Measurements from ENCODE around the gene KLHL18.
"Not testable (repeated sequence)": the region's sequence is repeated elsewhere in the genome, so short reads cannot be mapped to it uniquely, and the experiment has no call there.

Gene KLHL18

DNA sequence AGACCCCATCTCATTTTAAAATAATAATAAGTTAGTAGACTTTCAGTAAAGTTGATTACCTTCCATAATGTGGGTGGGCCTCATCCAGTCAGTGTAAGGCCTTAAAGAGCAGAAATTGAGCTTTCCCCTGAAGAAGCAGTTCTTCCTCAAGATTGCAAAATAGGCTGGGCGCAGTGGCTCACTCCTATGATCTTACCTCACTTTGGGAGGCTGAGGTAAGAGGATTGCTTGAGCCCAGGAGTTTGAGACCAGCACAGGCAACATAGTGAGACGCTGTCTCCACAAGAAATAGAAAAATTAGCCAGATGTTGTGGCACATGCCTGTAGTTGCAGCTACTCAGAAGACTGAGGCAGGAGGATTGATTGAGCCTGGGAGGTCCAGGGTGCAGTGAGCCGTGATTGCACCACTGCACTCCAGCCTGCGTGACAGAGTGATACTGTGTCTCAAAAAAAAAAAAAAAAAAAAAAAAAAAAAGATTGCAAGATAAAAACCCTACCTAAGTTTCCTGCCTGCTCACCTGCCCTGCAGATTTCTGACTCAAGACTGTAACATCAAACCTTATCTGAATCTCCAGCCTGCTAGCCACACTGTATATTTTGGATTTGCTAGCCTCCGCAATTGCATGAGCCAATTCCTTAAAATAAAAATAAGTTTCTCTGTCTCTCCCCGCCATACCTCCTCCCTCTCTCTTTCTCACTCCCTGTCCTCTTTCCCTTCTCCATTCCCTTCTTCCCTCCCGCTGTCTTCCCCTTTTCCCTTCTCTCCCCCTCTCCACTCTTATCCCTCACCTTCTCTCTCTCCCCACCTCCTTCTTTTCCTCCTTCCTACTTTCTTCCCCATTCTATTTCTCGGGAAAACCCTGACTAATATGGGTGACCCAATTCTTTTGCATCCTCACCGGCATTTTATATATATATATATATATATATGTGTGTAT is 16.9 kb downstream of the KLHL18 start:
- no peaks in the 10 kb centered on the region for H3K36me3 ChIP-seq (ENCODE audit: control insufficient read depth, insufficient read depth, low read length)
- no peaks in the 10 kb centered on the region for H3K9me3 ChIP-seq (ENCODE audit: control insufficient read depth, low read length)
- no peak overlapping the region for H3K4me3 ChIP-seq (ENCODE audit: low read length)
- H3K27me3 ChIP-seq (ENCODE audit: control insufficient read depth, insufficient read depth, low read length), result no peaks in the 10 kb centered on the region
- no peaks in the 10 kb centered on the region for H3K4me1 ChIP-seq (ENCODE audit: control insufficient read depth, insufficient read depth, low read length)
- no peak overlapping the region for H3K9ac ChIP-seq (ENCODE audit: low read length)

DNA sequence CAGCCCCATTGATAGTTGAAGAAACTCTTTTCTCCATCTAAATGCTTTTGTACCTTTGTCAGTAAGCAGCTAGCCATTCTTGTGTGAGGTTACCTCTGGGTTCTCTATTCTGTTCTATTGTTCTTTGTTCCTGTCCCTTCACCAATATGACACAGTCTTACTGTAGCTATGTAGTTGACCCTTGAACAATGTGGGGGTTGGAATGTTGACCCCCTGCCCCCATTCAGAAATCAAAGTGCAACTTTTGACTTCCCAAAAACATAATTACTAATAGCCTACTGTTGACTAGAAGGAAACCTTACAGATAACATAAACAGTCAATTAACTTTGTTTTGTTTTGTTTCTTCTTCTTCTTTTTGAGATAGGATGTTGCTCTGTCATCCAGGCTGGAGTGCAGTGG is 18.7 kb downstream of the KLHL18 start:
- Histone ChIP-seq H3K27me3 (ENCODE audit: control insufficient read depth, insufficient read depth, low read length) (no peaks in the 10 kb centered on the region), H3K4me1 (ENCODE audit: control insufficient read depth, insufficient read depth, low read length) (no peaks in the 10 kb centered on the region), H3K4me3 (ENCODE audit: low read length) (no peak overlapping the region), H3K36me3 (ENCODE audit: control insufficient read depth, insufficient read depth, low read length) (no peaks in the 10 kb centered on the region), H3K9ac (ENCODE audit: low read length) (no peak overlapping the region), H3K9me3 (ENCODE audit: control insufficient read depth, low read length) (no peaks in the 10 kb centered on the region)

DNA sequence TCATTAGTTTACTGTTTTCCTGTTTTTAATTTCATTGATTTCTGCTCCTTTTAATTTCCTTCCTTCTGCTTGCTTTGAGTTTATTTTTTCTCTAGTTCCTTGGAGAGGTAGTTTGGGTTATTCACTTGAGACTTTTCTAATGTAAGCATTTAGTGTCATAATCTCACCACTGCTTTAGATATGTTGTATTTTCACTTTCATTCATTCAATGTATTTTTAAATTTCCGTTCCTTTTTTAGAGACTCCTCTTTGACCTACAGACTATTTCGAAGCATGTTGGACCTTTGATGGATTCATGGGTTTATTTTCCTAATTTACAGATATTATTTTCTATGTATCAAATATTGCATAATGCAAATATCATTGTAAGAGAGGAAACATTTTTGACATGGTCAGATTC is 23.3 kb downstream of the KLHL18 start:
- Histone ChIP-seq H3K9me3 (ENCODE audit: control insufficient read depth, low read length) (no peaks in the 10 kb centered on the region), H3K27me3 (ENCODE audit: control insufficient read depth, insufficient read depth, low read length) (no peaks in the 10 kb centered on the region), H3K36me3 (ENCODE audit: control insufficient read depth, insufficient read depth, low read length) (no peaks in the 10 kb centered on the region), H3K9ac (ENCODE audit: low read length) (no peak overlapping the region), H3K4me1 (ENCODE audit: control insufficient read depth, insufficient read depth, low read length) (no peaks in the 10 kb centered on the region), H3K4me3 (ENCODE audit: low read length) (no peak overlapping the region)

DNA sequence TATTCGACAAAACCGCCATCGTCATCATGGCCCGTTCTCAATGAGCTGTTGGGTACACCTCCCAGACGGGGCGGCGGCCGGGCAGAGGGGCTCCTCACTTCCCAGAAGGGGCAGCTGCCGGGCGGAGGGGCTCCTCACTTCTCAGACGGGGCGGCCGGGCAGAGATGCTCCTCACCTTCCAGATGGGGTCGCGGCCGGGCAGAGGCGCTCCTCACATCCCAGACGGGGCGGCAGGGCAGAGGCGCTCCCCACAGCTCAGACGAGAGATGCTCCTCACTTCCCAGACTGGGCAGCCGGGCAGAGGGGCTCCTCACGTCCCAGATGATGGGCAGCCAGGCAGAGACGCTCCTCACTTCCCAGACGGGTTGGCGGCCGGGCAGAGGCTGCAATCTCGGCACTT is 26.5 kb downstream of the KLHL18 start:
- H3K4me3 ChIP-seq (ENCODE audit: low read length); H3K27me3 ChIP-seq (ENCODE audit: control insufficient read depth, insufficient read depth, low read length): not testable (repeated sequence)

DNA sequence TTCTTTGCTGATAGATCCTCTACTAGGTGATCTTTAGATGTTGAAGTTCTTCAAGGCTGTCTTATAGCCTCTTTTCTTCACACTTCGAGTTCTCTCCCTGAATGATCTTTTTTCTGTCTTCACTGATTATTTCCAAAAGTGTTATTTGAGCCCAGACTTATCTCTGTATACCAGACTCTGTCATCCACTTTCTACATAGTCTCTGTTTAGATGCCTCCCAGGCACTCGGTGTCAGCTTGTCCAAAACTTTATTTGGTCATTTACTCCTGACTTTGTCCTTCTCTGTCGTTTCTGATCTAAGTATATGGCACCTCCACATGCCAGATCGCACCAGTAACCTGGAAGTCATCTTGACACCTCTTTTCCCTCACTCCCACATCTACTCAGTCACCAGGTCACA is 27.6 kb downstream of the KLHL18 start:
- Histone ChIP-seq H3K9me3 (ENCODE audit: control insufficient read depth, low read length) (no peaks in the 10 kb centered on the region), H3K36me3 (ENCODE audit: control insufficient read depth, insufficient read depth, low read length) (no peaks in the 10 kb centered on the region), H3K4me1 (ENCODE audit: control insufficient read depth, insufficient read depth, low read length) (no peaks in the 10 kb centered on the region), H3K9ac (ENCODE audit: low read length) (no peak overlapping the region), H3K4me3 (ENCODE audit: low read length) (no peak overlapping the region), H3K27me3 (ENCODE audit: control insufficient read depth, insufficient read depth, low read length) (no peaks in the 10 kb centered on the region)

More for the DNA sequence above, 26.5 kb downstream of the KLHL18 start:
- H3K4me1 ChIP-seq (ENCODE audit: control insufficient read depth, insufficient read depth, low read length); H3K36me3 ChIP-seq (ENCODE audit: control insufficient read depth, insufficient read depth, low read length); H3K9me3 ChIP-seq (ENCODE audit: control insufficient read depth, low read length); H3K9ac ChIP-seq (ENCODE audit: low read length): not testable (repeated sequence)

DNA sequence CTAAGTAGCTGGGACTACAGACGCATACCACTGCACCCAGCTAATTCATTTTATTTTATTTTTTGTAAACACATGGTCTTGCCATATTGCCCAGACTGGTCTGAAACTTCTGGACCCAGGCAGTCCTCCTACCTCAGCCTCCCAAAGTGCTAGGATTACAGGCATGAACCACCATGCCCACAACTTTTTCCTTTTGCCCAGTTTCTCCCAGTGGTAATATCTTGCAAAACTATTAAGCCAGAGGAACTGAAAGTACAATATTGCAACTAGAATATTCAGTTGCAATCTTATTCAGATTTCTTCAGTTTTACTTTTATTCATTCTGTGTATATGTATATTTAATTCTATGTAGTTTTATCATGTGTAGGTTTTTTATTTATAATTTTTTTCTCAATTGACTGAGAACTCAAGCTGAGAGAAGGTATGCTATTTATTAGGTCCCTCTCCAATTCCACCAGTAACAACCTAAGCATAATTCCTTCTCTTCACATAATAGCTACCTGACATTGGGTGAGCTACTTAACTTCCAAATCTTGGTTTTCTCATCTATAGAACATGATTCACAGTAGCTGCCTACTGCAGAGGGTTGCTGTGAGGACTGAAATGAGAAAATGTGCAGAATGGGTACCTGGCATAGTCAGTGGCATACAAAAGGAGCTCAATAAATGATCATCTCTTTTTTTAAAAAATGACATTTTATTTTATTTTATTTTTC is 30.8 kb downstream of the KLHL18 start:
- H3K9ac ChIP-seq (ENCODE audit: low read length), result no peak overlapping the region
- H3K27me3 ChIP-seq (ENCODE audit: control insufficient read depth, insufficient read depth, low read length), result no peaks in the 10 kb centered on the region
- no peaks in the 10 kb centered on the region for H3K9me3 ChIP-seq (ENCODE audit: control insufficient read depth, low read length)
- no peaks in the 10 kb centered on the region for H3K4me1 ChIP-seq (ENCODE audit: control insufficient read depth, insufficient read depth, low read length)
- no peak overlapping the region for H3K4me3 ChIP-seq (ENCODE audit: low read length)
- no peaks in the 10 kb centered on the region for H3K36me3 ChIP-seq (ENCODE audit: control insufficient read depth, insufficient read depth, low read length)

DNA sequence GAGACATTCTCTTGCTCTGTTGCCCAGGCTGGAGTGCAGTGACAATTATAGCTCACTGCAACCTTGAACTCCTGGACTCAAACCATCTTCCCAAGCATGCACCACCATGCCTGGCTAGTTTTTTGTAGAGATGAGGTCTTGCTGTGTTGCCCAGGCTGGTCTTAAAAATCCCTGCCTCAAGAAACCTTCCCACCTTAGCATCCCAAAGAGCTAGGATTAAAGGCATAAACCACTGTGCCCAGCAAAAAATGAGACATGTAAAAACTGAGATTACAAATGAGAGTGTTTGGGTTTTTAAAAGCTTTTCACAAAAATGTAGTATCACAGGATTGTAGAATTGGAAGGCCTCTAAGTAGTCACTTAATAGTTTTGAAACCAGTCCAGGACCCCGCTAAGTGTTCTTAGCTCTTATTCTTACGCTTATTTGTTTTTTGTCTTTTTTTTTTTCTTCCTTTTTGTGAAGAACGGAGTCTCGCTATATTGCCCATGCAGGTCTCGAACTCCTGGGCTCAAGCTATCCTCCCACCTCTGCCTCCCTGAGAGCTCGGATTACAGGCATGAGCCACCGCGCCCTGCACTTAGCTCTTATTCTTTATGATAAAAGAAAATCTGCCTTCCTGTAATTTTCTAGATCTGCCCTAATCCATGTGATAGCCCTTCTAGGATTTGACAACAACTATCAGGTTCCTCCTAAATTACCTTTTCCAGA is 31.5 kb downstream of the KLHL18 start:
- no peak overlapping the region for H3K9ac ChIP-seq (ENCODE audit: low read length)
- H3K4me1 ChIP-seq (ENCODE audit: control insufficient read depth, insufficient read depth, low read length), result no peaks in the 10 kb centered on the region
- no peak overlapping the region for H3K4me3 ChIP-seq (ENCODE audit: low read length)
- H3K9me3 ChIP-seq (ENCODE audit: control insufficient read depth, low read length), result no peaks in the 10 kb centered on the region
- no peaks in the 10 kb centered on the region for H3K27me3 ChIP-seq (ENCODE audit: control insufficient read depth, insufficient read depth, low read length)
- H3K36me3 ChIP-seq (ENCODE audit: control insufficient read depth, insufficient read depth, low read length), result no peaks in the 10 kb centered on the region

DNA sequence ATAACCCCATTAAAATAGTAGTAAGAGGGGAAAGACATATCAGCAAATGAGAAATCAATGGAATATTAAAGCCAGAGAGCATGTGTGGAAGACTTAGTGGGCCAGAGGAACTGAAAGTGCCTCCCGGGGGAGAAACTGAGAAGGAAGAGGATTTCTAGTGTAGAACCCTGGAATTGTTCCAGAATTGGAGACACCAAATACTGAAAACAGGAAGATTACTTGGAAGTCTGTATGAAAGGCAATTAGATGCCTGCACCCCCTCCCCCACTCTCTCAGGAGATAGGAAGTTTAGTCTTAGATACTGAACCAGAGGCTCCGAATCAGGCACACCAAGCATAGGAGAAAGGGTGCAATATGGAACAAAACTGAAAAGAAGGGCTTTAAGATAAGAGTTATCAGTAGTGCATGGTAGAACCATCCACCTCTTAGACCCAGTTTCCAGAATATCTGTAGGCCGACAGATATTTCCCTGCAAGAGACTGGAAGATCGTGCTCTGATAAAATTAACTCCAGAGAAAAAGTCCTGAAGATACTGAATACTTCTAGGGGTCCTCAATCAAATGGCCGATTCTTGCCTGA is 32.4 kb downstream of the KLHL18 start:
- Histone ChIP-seq H3K9me3 (ENCODE audit: control insufficient read depth, low read length) (no peaks in the 10 kb centered on the region), H3K4me1 (ENCODE audit: control insufficient read depth, insufficient read depth, low read length) (no peaks in the 10 kb centered on the region), H3K4me3 (ENCODE audit: low read length) (no peak overlapping the region), H3K9ac (ENCODE audit: low read length) (no peak overlapping the region), H3K36me3 (ENCODE audit: control insufficient read depth, insufficient read depth, low read length) (no peaks in the 10 kb centered on the region), H3K27me3 (ENCODE audit: control insufficient read depth, insufficient read depth, low read length) (no peaks in the 10 kb centered on the region)

DNA sequence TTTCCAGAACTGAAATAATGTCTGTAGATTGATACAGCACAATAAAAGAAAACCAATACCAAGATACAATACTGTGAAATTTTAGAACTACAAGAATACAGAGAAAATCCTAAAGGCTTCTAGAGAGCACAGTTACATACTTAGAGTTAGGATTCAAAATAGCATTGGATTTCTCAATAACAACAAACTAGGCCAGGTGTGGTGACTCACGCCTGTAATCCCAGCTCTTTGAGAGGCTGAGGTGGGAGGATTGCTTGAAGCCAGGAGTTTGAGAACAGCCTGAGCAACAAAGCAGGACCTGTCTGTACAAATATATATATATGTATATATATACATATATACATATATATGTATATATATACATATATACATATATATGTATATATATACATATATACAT is 33.4 kb downstream of the KLHL18 start:
- H3K9ac ChIP-seq (ENCODE audit: low read length); H3K36me3 ChIP-seq (ENCODE audit: control insufficient read depth, insufficient read depth, low read length); H3K4me3 ChIP-seq (ENCODE audit: low read length); H3K27me3 ChIP-seq (ENCODE audit: control insufficient read depth, insufficient read depth, low read length); H3K9me3 ChIP-seq (ENCODE audit: control insufficient read depth, low read length); H3K4me1 ChIP-seq (ENCODE audit: control insufficient read depth, insufficient read depth, low read length): not testable (repeated sequence)

DNA sequence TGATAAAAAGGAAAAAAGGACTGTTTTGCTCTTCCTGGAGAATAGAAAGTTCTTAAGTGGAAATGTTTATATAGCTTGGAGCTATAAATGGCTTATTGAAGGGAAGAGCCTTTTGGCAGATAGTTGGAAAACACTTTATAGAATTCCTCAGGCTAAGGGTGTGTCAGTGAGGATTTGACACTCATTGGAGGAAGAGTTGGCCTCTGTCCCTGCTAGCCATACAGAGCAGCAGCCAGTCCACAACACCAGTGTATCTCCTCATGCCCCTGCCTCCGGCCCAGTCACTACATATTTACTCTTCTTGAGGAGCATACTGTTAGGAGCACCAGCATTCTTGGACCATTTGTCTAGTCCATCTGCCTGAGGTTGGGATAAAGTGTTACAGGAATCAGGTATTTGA is 36.2 kb downstream of the KLHL18 start:
- Histone ChIP-seq H3K36me3 (ENCODE audit: control insufficient read depth, insufficient read depth, low read length) (no peaks in the 10 kb centered on the region), H3K27me3 (ENCODE audit: control insufficient read depth, insufficient read depth, low read length) (no peaks in the 10 kb centered on the region), H3K9me3 (ENCODE audit: control insufficient read depth, low read length) (no peaks in the 10 kb centered on the region), H3K4me3 (ENCODE audit: low read length) (no peak overlapping the region), H3K9ac (ENCODE audit: low read length) (no peak overlapping the region), H3K4me1 (ENCODE audit: control insufficient read depth, insufficient read depth, low read length) (no peaks in the 10 kb centered on the region)

DNA sequence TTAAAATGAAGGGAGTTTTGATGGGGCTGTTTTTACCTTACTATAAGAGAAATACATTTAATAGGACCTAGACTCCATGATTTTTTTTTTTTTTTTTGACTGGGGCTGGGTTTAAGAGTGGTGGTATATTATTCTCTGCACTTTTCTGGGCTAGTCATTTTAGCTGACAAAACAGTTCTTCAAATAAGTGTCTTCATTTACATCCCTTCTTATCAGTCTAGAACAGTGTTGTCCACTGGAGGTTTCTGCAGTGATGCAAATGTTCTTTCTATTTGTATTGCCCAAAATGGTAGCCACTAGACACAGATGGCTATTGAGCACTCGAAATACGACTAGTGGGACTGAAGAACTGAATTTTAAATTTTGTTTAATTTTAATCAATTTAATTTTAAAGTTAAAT is 37.2 kb downstream of the KLHL18 start:
- H3K9ac ChIP-seq (ENCODE audit: low read length), result no peak overlapping the region
- no peaks in the 10 kb centered on the region for H3K36me3 ChIP-seq (ENCODE audit: control insufficient read depth, insufficient read depth, low read length)
- no peak overlapping the region for H3K4me3 ChIP-seq (ENCODE audit: low read length)
- no peaks in the 10 kb centered on the region for H3K9me3 ChIP-seq (ENCODE audit: control insufficient read depth, low read length)
- no peaks in the 10 kb centered on the region for H3K27me3 ChIP-seq (ENCODE audit: control insufficient read depth, insufficient read depth, low read length)
- no peaks in the 10 kb centered on the region for H3K4me1 ChIP-seq (ENCODE audit: control insufficient read depth, insufficient read depth, low read length)
